Endothelial cell of umbilical vein (primary cell): ENCODE data around the gene TNFRSF21. TPM values are rescaled to one million over a fixed set of nuclear protein-coding genes. Genes with fewer than 3 reads are reported as not detected.

Source experiments
- BruUV-seq: library from RNA; stranded (reverse); fragments of 400-500 nt; replicated peaks from 2 replicates; lab custom pipeline; 2021; lab: Mats Ljungman, UMichigan
- CTCF ChIA-PET: fragments of 300-600, 350-600 bp; sonication (Branson Sonifier 250); formaldehyde crosslinking; loops from one replicate; lab custom pipeline; 2021; ENCODE audit warnings: antibody characterized with exemption, inconsistent platforms; lab: Charles Lee
- POLR2A ChIA-PET: fragments of 300-600, 350-600 bp; sonication (Branson Sonifier 250); formaldehyde crosslinking; loops from one replicate; lab custom pipeline; 2021; ENCODE audit warnings: antibody characterized with exemption, inconsistent platforms; lab: Charles Lee
- DNase-seq: peaks from one replicate; pipeline ENCODE4 v3.0.0-alpha.2; 2011; ENCODE audit warnings: low read depth, low spot score
- FAIRE-seq: peaks from 2 replicates; lab custom pipeline; 2011; peaks lifted over from hg19 to GRCh38; lab: Jason Lieb, UNC
- H2AFZ ChIP-seq: 2 replicates; pipeline ENCODE4 v1.6.0; 2012; ENCODE audit warnings: low read depth, low read length, control low read depth, inconsistent platforms
- H3K27ac ChIP-seq: 2 replicates; pipeline ENCODE4 v1.5.1; 2011; ENCODE audit warnings: low read depth, mild to moderate bottlenecking, control low read depth, low read length, moderate library complexity; ENCODE audit not compliant: insufficient read depth
- H3K27me3 ChIP-seq, 2 experiments: 2 replicates each; pipeline versions ENCODE4 v1.6.0 to v1.6.1; 2011; ENCODE audit warnings: low read length in 2 of 2, mixed read lengths in 1 of 2; ENCODE audit not compliant: control insufficient read depth in 2 of 2, insufficient read depth in 2 of 2
- H3K36me3 ChIP-seq, 2 experiments: 2 replicates in 1 of 2; 3 replicates in 1 of 2; pipeline ENCODE4 v1.5.1; 2011; ENCODE audit warnings: low read length in 2 of 2, mild to moderate bottlenecking in 1 of 2, moderate library complexity in 1 of 2; ENCODE audit not compliant: control insufficient read depth in 2 of 2, insufficient read depth in 2 of 2; ENCODE audit errors: extremely low read depth in 1 of 2
- H3K4me1 ChIP-seq: 3 replicates; pipeline ENCODE4 v1.5.1; 2011; ENCODE audit warnings: mild to moderate bottlenecking, low read length; ENCODE audit not compliant: control insufficient read depth, insufficient read depth; ENCODE audit errors: extremely low read depth
- H3K4me2 ChIP-seq: 2 replicates; pipeline ENCODE4 v1.6.1; 2011; ENCODE audit warnings: low read length, control low read depth, mixed read lengths; ENCODE audit not compliant: insufficient read depth
- H3K4me3 ChIP-seq, 3 experiments: fragments of 200-600 bp in 1 of 3; sonication (generic), shearing (Covaris generic) in 1 of 3; replicated peaks in 1 of 3; 2 replicates each; pipeline ENCODE4 v1.5.1; 2011 to 2016; ENCODE audit warnings: control low read depth in 3 of 3, low read length in 3 of 3, mild to moderate bottlenecking in 2 of 3, inconsistent platforms in 1 of 3, low read depth in 1 of 3, moderate library complexity in 1 of 3; ENCODE audit not compliant: insufficient read depth in 1 of 3
- H3K79me2 ChIP-seq: 2 replicates; pipeline ENCODE4 v1.6.0; 2012; ENCODE audit warnings: low read length, inconsistent platforms; ENCODE audit not compliant: control insufficient read depth, insufficient read depth
- H3K9ac ChIP-seq: replicated peaks from 2 replicates; pipeline ENCODE3; 2011; ENCODE audit warnings: low read length, control low read depth; ENCODE audit not compliant: insufficient read depth; ENCODE audit errors: extremely low read depth
- H3K9me1 ChIP-seq: replicated peaks from 3 replicates; pipeline ENCODE4 v1.6.0; 2011; ENCODE audit warnings: mild to moderate bottlenecking, low read length; ENCODE audit not compliant: control insufficient read depth, insufficient read depth; ENCODE audit errors: extremely low read depth
- H3K9me3 ChIP-seq: replicated peaks from 2 replicates; pipeline ENCODE4 v1.5.1; 2012; ENCODE audit warnings: low read length, inconsistent platforms; ENCODE audit not compliant: control insufficient read depth, insufficient read depth
- H4K20me1 ChIP-seq: replicated peaks from 2 replicates; pipeline ENCODE3; 2011; ENCODE audit warnings: mild to moderate bottlenecking, low read length; ENCODE audit not compliant: control insufficient read depth, insufficient read depth; ENCODE audit errors: extremely low read depth
- EZH2 ChIP-seq: IDR thresholded peaks from 2 replicates; pipeline ENCODE4 v1.6.1; 2012; ENCODE audit warnings: borderline replicate concordance, low read depth, mild to moderate bottlenecking, moderate library complexity, low read length, inconsistent platforms; ENCODE audit not compliant: severe bottlenecking
- FOS ChIP-seq: IDR thresholded peaks from 2 replicates; pipeline ENCODE4 v1.6.1; 2011; ENCODE audit warnings: mild to moderate bottlenecking, low read length, moderate library complexity, borderline replicate concordance; ENCODE audit not compliant: insufficient read depth
- GATA2 ChIP-seq: IDR thresholded peaks from 2 replicates; pipeline ENCODE4 v1.7.0; 2011; ENCODE audit warnings: low read depth, mild to moderate bottlenecking, moderate library complexity, mixed read lengths, low read length; ENCODE audit not compliant: insufficient read length, insufficient read depth
- JUN ChIP-seq: IDR thresholded peaks from 2 replicates; pipeline ENCODE4 v1.6.1; 2011; ENCODE audit warnings: borderline replicate concordance, low read depth; ENCODE audit not compliant: insufficient read length, insufficient read depth
- MAX ChIP-seq: IDR thresholded peaks from 2 replicates; pipeline ENCODE4 v1.6.1; 2011; ENCODE audit not compliant: insufficient read depth, insufficient read length
- MYC ChIP-seq: IDR thresholded peaks from one replicate; pipeline ENCODE4 v1.6.1; 2011; ENCODE audit warnings: mild to moderate bottlenecking, low read depth, low read length
- POLR2A ChIP-seq: IDR thresholded peaks from 2 replicates; pipeline ENCODE4 v1.6.1; 2012; ENCODE audit warnings: low read depth, mild to moderate bottlenecking, control low read depth, low read length
- POLR2AphosphoS5 ChIP-seq: IDR thresholded peaks from 2 replicates; pipeline ENCODE4 v1.6.1; 2012; ENCODE audit warnings: low read depth, mild to moderate bottlenecking, control low read depth, low read length, moderate library complexity; ENCODE audit not compliant: insufficient read depth
- dilution Hi-C: fragments of 300-500 bp; cut with MboI; formaldehyde crosslinking; loops from one replicate; pipeline ENCODE4 v1.15.0; 2019; ENCODE audit warnings: low sequenced_read_pairs; ENCODE audit not compliant: extremely low pct_ligation_motif_present
- intact Hi-C: fragments of 100-400 bp; cut with micrococcal nuclease; formaldehyde crosslinking; loops from one replicate; pipeline ENCODE4 v1.10.0; 2022
- polyA plus RNA-seq, 4 experiments: library from polyadenylated mRNA; depleted of rRNA in 3 of 4; stranded (reverse) in 3 of 4; unstranded in 1 of 4; fragments of >200 nt; gene quantifications; 2 replicates each; pipeline versions ENCODE4 v1.2.1 to v1.2.3, GENCODE V29; 2011 to 2012; ENCODE audit warnings: missing spikeins in 1 of 4
- total RNA-seq: library from RNA; stranded (reverse); gene quantifications from 2 replicates; pipeline ENCODE4 v1.2.3, GENCODE V29; 2021
- TF ChIP-seq, protein P1 (sequence below), 2 donors: IDR thresholded peaks; 1 replicate in 1 of 2; 2 replicates in 1 of 2; pipeline ENCODE4 v1.5.1; 2011; ENCODE audit warnings: low read length in 2 of 2, mild to moderate bottlenecking in 2 of 2, moderate library complexity in 2 of 2, control low read depth in 1 of 2, inconsistent platforms in 1 of 2, low read depth in 1 of 2; ENCODE audit not compliant: insufficient read depth in 1 of 2; ENCODE audit errors: extremely low read depth in 1 of 2

The TNFRSF21 gene
- total and polyA plus RNA-seq, 2 donors (not counting 3 experiments of a cell fraction or from before 2014, with no cell fraction given) = 26.0 to 40.6 TPM

DNA sequence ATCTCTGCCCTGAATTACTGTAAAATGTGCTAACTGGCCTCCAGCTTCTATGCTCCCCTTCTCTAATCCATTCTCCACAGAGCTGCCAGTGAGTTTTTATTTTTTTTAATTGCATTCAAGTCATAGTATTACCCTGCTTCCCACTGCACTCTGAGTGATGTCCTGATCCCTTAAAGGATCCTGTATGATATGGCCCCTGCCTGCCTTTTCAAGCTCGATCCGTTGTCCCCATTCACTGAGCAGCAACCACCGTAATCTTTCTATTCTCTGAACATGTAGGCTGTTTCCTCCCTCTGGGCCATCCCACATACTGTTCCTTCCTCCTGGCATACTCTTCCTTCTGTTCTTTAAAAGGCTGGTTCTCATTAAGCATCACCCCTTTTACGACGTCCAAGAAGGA is 9.3 kb downstream of the TNFRSF21 start:
- CTCF ChIA-PET = no interaction called here
- DNase-seq = no peak
- peaks cover 39% of the 10 kb centered on the region for H3K79me2 ChIP-seq

More for the DNA sequence above, 9.3 kb downstream of the TNFRSF21 start:
- BruUV-seq = no TSS peak
- POLR2A ChIA-PET = no interaction called here
- no peak overlapping the region for H2AFZ ChIP-seq
- H3K4me1 ChIP-seq = no peaks in the 10 kb centered on the region
- no peak overlapping the region for H3K4me2 ChIP-seq
- no peak overlapping the region for H3K4me3 ChIP-seq
- TF ChIP-seq FOS (no peak), EZH2 (no peak), GATA2 (no peak), POLR2A (no peak), POLR2AphosphoS5 (no peak), MAX (no peak), MYC (no peak), JUN (no peak)
- TF ChIP-seq, protein P1, sequence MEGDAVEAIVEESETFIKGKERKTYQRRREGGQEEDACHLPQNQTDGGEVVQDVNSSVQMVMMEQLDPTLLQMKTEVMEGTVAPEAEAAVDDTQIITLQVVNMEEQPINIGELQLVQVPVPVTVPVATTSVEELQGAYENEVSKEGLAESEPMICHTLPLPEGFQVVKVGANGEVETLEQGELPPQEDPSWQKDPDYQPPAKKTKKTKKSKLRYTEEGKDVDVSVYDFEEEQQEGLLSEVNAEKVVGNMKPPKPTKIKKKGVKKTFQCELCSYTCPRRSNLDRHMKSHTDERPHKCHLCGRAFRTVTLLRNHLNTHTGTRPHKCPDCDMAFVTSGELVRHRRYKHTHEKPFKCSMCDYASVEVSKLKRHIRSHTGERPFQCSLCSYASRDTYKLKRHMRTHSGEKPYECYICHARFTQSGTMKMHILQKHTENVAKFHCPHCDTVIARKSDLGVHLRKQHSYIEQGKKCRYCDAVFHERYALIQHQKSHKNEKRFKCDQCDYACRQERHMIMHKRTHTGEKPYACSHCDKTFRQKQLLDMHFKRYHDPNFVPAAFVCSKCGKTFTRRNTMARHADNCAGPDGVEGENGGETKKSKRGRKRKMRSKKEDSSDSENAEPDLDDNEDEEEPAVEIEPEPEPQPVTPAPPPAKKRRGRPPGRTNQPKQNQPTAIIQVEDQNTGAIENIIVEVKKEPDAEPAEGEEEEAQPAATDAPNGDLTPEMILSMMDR (IDR thresholded peaks at IDR 0.05; ENCODE audit: extremely low read depth in 1 of 2, insufficient read depth in 1 of 2, low read depth in 1 of 2, low read length in 2 of 2) = no peak
- no peaks in the 10 kb centered on the region for H3K36me3 ChIP-seq
- no peak for FAIRE-seq
- H3K9me1 ChIP-seq = no peaks in the 10 kb centered on the region
- no peaks in the 10 kb centered on the region for H3K27me3 ChIP-seq
- no peak overlapping the region for H3K27ac ChIP-seq
- no peak overlapping the region for H3K9ac ChIP-seq
- intact Hi-C loops (no loop called here), dilution Hi-C loops (no loop called here)
- H3K9me3 ChIP-seq = no peaks in the 10 kb centered on the region
- peaks cover 5% of the 10 kb centered on the region for H4K20me1 ChIP-seq
